AG20443 (cell line): Measurements from ENCODE around the gene ACTR1A.
"Not testable (repeated sequence)": the region's sequence is repeated elsewhere in the genome, so short reads cannot be mapped to it uniquely, and the experiment has no call there.

Experiments
- DNase-seq: peaks from one replicate; pipeline ENCODE4 v3.0.0; 2012; ENCODE audit warnings: low spot score, mixed read lengths

Gene ACTR1A

DNA sequence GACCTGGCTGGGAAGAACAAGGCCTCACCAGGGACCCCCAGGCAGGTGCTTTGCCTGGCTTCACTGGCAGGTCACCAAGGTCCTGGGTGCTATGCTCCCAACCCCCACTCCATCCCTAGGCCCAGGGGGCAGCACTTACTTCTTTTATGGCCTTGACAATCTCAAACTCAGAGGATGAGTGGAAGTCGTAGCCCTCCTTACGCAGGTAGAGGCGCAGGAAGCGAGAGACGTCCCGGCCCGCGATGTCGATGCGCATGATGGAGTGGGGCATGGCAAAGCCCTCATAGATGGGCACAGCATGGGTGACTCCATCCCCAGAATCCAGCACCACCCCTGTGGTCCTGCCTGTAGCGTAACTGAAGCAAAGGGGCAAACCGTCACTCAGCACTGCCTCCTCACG lies 18.5 kb downstream of the ACTR1A start:
- DNase-seq = peak; percentile 3

DNA sequence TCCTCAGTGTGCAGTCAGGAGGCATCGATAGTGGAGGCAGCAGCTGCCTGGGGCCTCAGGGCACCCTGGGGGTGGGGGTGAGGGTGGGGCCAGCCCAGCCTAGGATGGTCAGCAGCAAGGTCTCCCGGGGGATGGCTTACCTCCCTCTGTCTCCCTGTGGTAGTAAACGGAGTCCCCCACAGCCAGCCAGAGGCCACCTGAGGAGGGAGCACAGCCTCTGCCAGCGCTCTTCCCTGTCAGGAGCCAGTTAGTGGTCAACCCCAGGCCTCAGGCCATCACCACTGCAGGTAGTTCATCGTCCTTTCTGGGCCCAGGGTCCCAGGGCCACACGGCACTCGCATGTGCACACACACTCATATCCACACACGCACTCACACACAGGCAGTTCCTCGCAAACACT lies 22.1 kb downstream of the ACTR1A start:
- DNase-seq = no peak

DNA sequence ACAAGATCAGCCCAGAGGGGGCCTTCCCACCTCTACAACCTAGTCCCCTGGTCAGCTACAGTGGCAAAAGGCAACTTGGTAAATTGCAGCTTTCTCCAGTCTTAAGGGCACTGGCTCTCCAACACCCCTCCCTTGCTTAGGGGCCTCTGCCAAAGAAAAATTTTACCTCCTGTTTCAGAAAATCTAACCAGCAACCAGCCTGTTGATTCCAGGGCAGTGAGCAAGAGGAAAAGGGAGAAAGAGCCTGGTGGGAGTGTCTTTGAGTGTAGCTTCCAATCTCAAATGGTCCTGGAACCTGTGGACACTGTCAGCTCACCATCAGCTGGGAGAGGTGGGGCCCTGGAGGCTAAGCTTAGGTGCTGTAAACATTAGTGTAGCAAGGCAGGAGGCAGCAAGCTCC lies 22.9 kb downstream of the ACTR1A start:
- DNase-seq = no peak

DNA sequence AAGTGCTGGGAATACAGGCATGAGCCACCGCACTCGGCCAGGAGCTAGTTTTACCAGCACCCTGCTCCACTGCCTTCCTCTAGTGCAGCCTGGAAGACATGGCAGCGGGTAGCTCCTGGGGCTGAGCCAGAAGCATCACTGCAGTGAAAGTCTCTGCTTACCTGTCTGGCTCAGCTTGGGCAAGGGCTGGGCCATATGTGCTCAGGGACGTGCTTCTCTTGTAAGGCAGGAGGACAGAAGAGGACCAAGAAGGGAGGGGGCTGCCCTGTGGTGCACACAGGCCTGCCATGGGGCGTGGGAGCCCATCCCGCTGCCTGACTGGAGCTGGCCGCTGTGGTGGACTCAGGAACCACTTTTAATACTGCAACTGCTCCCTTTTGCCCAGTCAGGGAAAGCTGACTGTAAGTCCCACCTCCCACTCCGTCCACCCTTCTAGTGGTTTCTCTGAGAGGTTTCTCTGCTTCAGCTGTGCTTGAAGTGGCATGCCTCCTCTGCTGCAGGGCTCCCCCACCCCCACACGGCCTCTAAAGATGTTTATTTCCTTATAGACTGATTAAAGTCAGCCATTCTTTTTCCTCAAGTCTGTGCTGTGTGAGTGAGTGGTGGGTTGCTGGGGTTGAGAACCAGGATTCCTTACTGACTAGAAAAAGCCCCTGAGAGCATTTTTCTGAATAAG lies 25.9 kb downstream of the ACTR1A start:
- DNase-seq = no peak

DNA sequence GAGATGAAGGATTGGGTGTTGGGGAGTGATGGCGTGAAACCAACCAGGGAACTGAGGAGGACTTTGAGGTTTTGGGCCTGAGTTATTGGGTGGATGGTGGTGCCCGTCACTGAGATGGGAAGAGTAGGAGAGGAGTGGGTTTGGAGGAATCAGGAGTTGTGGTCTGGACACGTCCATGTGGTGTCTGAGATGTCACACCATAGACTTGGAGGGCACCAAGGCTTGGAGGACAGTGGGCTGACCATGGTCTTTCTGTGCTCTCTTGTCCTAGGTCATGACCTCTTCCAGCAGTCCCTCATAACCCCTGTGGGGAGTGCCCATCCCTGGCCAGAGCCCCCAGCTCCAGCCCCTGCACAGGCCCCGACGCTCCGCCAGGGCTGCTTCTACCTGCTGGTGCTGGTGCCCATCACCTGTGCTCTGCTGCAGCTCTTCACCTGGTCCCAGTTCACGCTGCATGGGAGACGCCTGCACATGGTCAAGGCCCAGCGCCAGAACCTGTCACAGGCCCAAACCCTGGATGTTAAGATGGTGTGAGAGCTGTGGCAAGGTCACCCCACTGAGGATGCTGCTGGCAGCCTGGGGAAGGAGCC lies 27.0 kb downstream of the ACTR1A start:
- DNase-seq = no peak

DNA sequence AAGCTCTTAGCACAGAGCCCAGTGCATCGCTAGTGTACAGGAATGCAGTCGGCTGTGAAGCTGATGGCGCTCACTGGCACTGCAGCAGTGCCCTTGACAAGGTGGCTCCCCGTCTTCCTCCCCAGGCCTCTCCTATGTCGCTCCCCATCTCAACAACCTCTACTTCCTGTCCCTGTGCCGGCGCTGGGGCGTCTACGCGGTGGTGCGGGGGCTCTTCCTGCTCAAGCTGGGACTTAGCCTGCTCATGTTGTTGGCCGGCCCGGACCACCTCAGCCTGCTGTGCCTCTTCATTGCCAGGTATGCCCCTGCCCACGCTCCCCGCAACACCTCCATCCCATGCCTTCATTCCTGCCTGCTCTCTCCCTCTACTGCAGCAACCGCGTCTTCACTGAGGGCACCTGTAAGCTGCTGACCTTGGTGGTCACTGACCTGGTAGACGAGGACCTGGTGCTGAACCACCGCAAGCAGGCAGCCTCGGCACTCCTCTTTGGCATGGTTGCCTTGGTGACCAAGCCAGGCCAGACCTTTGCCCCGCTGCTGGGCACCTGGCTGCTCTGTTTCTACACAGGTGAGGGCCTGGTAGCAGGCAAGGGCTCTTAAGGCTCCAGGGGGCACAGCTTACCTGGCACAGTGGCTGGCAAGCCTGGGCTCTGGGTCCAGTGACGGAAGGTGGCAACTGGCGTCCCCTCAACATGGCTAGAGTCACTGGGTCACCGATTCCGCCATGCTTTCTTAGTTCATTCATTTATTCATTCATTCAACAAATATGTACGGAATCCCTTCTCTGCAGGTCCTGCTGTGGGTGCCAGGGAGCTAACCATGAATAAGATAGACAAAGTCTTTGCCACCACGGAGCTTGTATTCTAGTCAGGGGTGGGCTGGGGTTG lies 28.8 kb downstream of the ACTR1A start:
- DNase-seq = no peak

DNA sequence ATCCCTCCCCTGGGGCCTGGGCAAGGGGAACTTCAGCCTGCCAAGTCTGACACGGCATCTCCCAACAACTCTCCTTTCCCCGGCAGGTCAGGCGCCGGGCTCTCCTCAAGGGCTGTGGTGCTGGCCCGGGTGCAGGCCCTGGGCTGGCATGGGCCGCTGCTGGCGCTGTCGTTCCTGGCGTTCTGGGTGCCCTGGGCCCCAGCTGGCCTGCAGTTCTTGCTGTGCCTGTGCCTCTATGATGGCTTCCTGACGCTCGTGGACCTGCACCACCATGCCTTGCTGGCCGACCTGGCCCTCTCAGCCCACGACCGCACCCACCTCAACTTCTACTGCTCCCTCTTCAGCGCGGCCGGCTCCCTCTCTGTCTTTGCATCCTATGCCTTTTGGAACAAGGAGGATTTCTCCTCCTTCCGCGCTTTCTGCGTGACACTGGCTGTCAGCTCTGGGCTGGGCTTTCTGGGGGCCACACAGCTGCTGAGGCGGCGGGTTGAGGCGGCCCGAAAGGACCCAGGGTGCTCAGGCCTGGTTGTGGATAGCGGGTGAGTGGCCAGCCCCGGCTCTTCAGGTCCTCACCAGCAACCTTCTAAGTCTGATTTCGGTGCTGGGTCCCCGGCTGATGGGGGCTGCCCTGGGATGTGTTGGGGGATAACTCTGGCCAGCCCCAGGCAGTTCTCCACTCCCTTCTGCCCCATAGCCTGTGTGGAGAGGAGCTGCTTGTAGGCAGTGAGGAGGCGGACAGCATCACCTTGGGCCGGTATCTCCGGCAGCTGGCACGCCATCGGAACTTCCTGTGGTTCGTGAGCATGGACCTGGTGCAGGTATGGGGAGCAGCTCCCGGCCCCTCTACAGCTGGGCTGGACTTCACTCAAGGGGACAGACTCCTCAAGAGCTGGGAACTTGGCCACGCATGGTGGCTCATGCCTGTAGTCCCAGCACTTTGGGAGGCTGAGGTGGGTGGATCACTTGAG lies 31.6 kb downstream of the ACTR1A start:
- no peak for DNase-seq

DNA sequence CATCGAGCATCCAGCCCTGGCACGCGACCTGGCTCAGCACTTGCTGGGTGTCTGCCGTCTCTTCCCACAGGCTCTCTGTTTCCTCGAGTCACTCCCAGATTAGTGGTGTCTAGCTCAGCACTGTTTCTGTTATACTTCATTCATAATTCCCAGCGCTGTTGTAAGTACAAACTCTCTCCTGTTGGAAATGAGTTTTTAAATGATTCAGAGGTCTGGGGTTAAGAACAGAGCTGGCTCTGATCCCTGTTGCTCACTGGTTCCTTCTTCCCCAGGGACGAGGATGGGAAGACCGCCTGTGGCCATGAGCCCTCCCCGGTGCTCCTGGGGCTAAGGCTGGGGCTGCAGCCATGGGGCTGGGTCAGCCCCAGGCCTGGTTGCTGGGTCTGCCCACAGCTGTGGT lies 33.8 kb downstream of the ACTR1A start:
- no peak for DNase-seq

DNA sequence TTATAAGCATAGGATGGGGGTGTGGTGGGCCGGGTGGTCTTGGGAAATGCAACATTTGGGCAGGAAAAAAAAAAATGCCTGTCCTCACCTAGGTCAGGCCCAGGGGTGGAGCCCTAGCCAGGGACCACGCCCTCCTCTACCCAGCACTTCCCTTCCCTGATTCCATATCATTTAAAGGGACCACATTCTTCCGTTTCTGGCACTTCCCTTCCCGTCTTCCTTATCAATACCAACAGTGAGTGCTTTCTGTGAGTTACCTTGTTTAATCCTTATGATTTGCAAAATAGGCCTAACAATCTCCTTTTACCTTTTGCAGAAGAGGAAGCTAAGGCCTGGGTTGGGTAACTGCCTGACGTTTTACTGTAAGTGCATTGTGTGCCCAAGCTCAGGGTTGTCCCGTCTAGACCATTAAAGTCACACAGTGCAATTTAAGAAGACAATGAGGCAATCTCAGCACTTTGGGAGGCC lies 34.5 kb downstream of the ACTR1A start:
- no peak for DNase-seq

DNA sequence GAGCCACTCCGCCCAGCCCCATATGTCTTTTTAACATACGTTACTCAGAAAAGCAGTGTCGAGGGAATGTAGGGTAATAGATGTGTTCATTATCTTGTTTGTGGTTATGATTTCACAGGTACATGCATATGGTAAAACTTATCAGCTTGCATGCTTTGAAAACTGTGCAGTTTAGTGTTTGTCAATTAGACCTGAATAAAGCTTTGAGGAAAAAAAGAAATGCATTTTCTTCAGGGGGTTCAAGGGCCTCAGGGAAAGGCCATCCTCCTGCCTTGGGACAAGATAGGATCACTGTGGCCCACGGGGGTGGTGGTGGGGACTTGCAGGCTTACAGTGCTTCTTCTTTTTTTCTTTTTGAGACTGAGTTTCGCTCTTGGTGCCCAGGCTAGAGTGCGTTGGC lies 35.2 kb downstream of the ACTR1A start:
- DNase-seq = no peak

DNA sequence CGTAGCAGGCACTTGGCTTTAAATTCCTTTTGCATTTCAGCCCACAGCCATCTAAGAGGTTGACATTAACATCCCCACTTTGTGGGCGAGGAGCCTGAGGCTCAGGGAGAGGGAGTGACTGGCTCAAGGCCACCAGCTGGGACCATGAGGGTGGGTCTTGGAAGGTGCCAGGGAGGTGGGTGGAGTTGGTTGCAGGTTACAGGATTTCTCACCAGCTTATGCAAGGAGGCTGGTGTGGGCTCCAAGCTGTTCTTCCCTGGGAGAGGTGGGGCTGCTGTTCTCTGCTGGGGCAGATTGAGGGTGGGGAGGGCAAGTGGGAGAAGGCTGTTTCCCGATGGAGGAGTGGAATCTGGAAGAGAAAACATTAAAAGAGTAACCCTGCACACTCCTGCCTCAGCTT lies 37.0 kb downstream of the ACTR1A start:
- DNase-seq = no peak

DNA sequence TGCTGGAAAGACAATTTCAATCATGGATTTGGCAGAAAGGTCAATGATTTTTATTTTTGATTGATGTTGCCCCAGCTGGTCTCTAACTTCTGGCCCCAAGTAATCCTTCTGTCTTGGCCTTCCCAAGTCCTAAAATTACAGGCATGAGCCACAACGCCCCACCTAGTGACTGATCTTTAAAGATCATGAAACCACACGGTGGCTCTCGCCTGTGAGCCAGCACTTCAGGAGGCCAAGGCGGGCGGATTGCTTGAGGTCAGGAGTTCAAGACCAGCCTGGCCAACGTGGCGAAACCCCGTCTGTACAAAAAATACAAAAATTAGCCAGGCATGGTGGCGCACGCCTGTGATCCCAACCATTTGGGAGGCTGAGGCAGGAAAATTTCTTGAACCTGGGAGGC lies 38.5 kb downstream of the ACTR1A start:
- no peak for DNase-seq

DNA sequence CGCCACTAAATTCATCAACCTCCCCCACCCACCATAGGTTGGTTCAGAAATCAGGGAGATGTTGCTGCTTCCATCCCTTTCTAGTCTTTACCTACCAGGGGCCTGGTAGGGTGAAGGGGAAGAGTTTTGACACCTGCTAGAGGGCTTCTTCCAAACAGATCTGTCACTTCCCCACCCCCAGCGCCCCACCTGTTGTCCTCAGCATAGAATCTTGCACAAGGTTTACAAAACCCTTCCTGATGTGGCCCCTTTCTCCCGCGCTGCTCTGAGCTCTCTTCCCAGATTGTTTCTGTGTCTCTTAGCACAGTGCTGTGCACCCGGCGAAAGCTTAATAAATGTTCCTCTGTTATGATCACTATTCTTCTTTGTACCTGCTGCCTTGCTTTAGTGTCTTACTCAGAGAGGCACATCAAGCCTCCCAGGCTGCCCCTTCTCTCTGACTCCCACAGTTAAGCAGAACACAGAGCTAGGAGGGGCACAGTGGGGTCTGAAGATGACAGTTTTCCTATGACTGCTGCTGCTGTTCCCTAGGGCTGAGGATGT lies 39.9 kb downstream of the ACTR1A start:
- DNase-seq = no peak

DNA sequence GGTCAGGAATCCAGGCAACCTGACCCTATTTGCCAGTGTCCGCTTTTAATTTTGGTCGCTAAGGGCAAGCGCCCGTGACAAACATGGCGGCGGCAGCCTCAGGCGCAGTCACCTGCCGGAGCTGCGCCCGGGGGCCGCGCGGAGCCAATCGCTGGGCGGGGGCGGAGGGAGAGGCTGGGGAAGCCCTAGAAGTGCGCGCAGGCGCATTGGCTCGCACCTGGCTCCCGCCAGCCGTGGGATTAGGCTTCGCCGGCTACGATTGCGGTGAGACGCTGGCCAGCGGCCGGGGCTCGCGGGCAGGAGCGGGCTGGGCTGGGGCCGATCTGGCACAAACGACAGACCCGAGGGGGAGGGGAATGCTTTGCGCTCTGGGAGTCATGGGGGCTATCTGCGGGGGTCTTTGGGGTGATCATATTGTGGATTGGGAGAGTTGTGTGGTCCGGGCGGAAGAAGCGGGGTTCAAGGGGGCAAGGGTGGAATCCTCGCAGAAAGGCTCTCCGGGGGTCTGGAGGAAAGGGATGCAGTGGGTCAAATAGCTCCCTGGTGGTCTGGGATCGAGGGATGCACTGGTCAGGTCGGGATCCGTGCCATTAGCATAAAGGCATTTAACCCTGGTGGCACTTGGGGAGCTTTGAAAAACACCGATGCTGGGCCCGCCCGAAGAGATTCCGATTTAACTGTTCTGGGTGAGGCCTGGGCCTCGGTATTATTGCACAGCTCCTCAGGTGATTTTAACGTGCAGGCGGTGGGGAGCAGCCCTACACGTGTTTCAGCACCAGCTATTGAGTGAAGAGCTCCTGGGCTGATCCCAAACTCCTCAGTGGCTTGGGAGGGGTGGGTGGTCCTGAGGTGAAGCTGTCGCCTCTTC lies 41.1 kb downstream of the ACTR1A start:
- peak; percentile 96 for DNase-seq

DNA sequence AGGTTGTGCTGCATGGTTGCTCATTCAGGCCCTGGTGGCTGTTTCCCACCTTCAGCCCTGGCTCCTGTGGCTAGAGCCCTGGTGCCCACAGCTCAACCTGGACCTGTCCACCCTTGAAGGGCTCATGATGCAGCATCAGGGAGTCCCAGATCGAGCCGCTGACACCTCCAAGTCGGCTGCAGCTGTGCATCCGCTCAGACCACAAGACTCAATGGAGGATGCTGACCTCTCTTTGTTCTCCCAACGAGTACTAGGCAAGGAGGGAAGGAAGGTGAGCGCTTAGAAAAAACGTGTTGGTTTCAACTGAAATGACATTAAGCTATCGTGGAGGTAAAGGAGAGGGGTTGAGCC lies 41.7 kb downstream of the ACTR1A start:
- no peak for DNase-seq

DNA sequence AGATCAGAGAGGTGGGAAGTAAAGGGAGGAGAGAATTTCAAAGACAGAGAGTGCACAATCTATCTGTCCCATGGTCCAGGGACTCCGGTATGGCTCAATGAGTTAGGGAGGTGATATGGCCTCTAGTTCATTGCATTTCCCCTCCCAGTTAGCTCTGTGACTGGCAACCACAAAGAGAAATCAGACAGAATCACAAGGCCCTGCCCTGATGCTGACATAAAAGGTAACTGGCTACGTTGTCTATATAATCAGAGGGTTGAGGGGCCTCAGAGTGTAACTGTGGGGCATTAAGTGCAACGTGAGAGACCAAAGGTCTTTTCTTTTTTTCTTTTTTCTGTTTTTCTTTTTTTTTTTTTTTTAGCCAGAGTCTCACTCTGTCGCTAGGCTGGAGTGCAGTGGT lies 43.9 kb downstream of the ACTR1A start:
- no peak for DNase-seq

DNA sequence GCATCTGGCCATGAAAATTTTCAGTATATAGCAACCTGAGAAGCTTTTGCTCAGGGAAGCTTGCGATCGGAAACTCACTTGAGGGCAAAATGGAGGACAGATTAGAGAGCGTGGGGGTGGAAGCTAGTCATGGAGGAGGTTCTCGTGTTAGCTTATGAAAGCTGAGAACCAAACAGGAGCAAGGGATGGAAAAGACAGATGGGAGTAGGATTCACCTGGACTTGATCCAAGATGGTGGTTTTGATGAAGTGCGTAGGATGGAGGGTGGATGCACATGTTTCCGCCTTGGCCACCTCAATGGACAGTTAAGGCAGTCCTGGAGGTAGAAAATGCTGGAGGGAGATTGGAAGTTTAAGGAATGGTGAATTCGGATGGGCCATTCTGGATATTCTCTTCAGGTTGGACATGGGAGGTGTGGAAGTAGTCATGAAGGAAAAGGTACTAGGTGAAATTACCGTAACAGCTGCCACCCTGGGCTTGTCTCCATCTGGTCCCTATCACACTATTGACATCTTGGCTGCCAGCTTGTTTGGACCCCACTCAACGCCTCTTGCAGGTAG lies 44.8 kb downstream of the ACTR1A start:
- DNase-seq = no peak

DNA sequence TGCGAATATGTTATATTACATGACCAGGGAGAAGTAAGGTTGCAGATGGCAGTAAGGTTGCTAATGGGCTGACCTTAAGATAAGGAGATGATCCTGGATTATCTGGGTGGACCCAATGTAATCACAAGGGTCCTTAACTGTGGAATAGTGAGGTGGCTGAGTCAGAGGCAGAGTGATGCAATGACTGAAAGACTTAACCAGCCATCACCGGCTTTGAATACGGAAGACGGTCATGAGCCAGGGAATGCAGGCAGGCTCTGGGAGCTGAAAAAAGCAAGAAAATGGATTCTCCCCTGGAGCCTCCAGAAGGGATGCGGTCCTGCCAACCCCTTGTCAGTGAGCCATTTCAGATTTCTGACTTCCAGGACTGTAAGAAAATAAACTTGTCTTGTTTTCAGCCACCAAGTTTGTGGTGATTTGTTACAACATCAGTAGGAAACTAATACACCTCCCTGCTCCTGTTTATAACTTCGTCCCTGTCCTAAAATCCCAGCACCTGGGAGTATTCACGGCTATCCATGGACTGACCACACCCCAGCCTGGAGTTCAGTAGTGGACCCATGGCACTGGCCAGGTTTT lies 46.5 kb downstream of the ACTR1A start:
- DNase-seq = peak; percentile 60

DNA sequence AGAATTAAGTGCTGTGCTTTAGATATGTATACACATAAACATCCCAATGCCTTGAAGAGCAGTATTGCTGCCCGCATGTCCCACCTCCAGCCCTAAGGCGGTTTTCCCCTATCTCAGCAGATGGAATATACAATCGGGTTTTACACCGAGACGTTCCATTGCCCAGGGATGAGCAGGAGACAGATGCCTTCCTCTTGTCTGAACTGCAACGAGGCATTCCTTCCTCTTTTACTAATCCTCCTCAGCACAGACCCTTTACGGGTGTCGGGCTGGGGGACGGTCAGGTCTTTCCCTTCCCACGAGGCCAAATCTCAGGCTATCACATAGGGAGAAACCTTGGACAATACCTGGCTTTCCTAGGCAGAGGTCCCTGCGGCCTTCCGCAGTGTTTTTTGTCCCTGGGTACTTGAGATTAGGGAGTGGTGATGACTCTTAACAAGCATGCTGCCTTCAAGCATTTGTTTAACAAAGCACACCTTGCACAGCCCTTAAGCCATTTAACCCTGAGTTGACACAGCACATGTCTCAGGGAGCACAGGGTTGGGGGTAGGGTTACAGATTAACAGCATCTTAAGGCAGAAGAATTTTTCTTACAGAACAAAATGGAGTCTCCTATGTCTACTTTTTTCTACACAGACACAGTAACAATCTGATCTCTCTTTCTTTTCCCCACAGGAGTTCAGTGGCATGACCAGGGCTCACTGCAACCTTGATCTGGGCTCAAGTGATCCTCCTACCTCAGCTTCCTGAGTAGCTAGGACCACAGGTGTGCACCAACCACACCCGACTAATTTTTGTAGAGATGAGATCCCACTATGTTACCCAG lies 47.6 kb downstream of the ACTR1A start:
- DNase-seq = not testable (repeated sequence)
